Adrenal gland (tissue), 12 donors: ENCODE results near the gene EFNA5. TPM values are rescaled to one million over a fixed set of nuclear protein-coding genes. Genes with fewer than 3 reads are reported as not detected.

Experiments
- DNase-seq, 7 donors: peaks; one replicate each; pipeline ENCODE4 v3.0.0-alpha.2; 2019 to 2020
- H3K27ac ChIP-seq, 5 donors: fragments of 200-600 bp; sonication (generic) in 4 of 5; 1 replicate in 3 of 5; 2 replicates in 2 of 5; pipeline versions ENCODE4 v1.5.1 to v1.8.0; 2016 to 2020; ENCODE audit warnings: mild to moderate bottlenecking in 1 of 5
- H3K27me3 ChIP-seq: fragments of 200-600 bp; 2 replicates; pipeline ENCODE4 v1.8.0; 2021
- H3K36me3 ChIP-seq, 2 donors: fragments of 200-600 bp; replicated peaks in 1 of 2; 1 replicate in 1 of 2; 2 replicates in 1 of 2; pipeline versions ENCODE4 v1.5.1 to v1.8.0; 2018 to 2022
- H3K4me1 ChIP-seq, 2 donors: fragments of 200-600 bp; replicated peaks in 1 of 2; 1 replicate in 1 of 2; 2 replicates in 1 of 2; pipeline versions ENCODE4 v1.5.1 to v1.8.0; 2018 to 2021
- H3K4me3 ChIP-seq, 4 donors: fragments of 200-600 bp; sonication (generic) in 3 of 4; one replicate each; pipeline ENCODE4 v1.5.1; 2016 to 2018
- H3K9me3 ChIP-seq, 3 donors: fragments of 200-600 bp; sonication (generic) in 1 of 3; replicated peaks in 1 of 3; 1 replicate in 2 of 3; 2 replicates in 1 of 3; pipeline versions ENCODE4 v1.5.1 to v1.8.0; 2016 to 2021
- CTCF ChIP-seq, 6 experiments: fragments of 450-650 bp in 4 of 6; fragments of 200-600 bp in 2 of 6; sonication (generic) in 1 of 6; IDR thresholded peaks; 1 replicate in 5 of 6; 2 replicates in 1 of 6; pipeline versions ENCODE4 v1.5.1 to v1.8.0; 2016 to 2021; ENCODE audit warnings: antibody characterized with exemption in 6 of 6, mild to moderate bottlenecking in 2 of 6, moderate library complexity in 1 of 6
- POLR2A ChIP-seq, 2 donors: fragments of 450-650 bp; IDR thresholded peaks; one replicate each; pipeline ENCODE4 v1.6.1; 2017; ENCODE audit warnings: antibody characterized with exemption in 2 of 2, mild to moderate bottlenecking in 2 of 2, moderate library complexity in 1 of 2
- WGBS, 4 donors: extraction: QIAGEN DNeasy Blood & Tissue Kit in 2 of 4; methylation state at CpG; one replicate each; pipeline versions ENCODE4 v1.1.5 to v1.1.7; 2013 to 2017; 5-methylcytosine and 5-hydroxymethylcytosine counted together
- intact Hi-C, 2 donors: fragments of 100-400 bp; cut with DNase I; formaldehyde crosslinking; loops; one replicate each; pipeline versions ENCODE4 v1.14.1 to v1.15.0; 2022 to 2023
- polyA plus RNA-seq, 3 donors: library from polyadenylated mRNA; stranded (reverse); fragments of 200-250 nt in 2 of 3; fragments of 350-450 nt in 1 of 3; fragmentation: Illumina TruSeq in 1 of 3; extraction: RNeasy Lipid Tissue Mini Kit (QIAGEN cat#74804) in 1 of 3; gene quantifications; one replicate each; pipeline ENCODE4 v1.2.3, GENCODE V29; 2013 to 2014
- total RNA-seq, 9 donors: library from RNA; depleted of rRNA in 4 of 9; stranded (reverse); fragments of >200 nt in 4 of 9; fragments of 120-200 nt in 1 of 9; fragmentation: NEBNext Ultra II Directional in 1 of 9; extraction: Animal tissue kit (Norgen Biotek cat#: 25700) in 1 of 9; gene quantifications; one replicate each; pipeline versions ENCODE4 v1.1.0 to v1.2.4, GENCODE V29; 2013 to 2023
- donor health status: healthy with polysubstance abuse.
- donor health status: Bipolar disorder and iron deficiency.
- donor health status: DM: yes; HTN: yes; CAD: no.
- donor health status: DM: no; HTN: no; CAD: no.
- donor health status: DM: no; HTN: no; CAD: no.
- donor health status: DM: yes; HTN: yes; CAD: no.

EFNA5 gene
- total and polyA plus RNA-seq, 12 donors = 0.06 to 11.8 (median 1.6) TPM

DNA sequence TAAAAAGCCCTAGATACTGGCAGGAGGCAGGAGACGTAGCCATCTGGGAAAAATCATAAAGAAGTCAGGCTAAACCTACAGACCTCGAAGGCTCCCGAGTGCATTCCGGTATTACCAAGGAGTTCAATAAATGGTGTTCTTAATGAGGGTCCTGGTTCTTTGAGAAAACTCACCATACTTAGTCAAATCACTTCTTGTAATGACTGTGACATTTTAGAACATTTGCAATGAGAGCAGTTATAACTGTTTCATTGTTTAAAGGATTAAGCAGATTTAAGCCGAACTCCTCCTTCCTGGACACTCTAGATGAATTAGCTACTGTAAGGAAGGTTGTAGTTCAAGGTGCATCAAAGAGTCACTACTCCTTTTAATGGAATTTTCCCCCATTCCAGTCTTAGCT lies 67.8 kb downstream of the EFNA5 start:
- no peak overlapping the region for H3K4me3 ChIP-seq
- no peak for TF ChIP-seq POLR2A (IDR thresholded peaks at IDR 0.05)
- no peaks in the 10 kb centered on the region for H3K9me3 ChIP-seq
- no peaks in the 10 kb centered on the region for H3K4me1 ChIP-seq
- no peaks in the 10 kb centered on the region for H3K27me3 ChIP-seq
- H3K27ac ChIP-seq = no peak overlapping the region
- intact Hi-C loops = no loop called here
- WGBS, 4 donors = 70 to 90% (median 86%) methylated on average over 5 of the region's 5 CpGs
- no peaks in the 10 kb centered on the region for H3K36me3 ChIP-seq
- no peak for DNase-seq

DNA sequence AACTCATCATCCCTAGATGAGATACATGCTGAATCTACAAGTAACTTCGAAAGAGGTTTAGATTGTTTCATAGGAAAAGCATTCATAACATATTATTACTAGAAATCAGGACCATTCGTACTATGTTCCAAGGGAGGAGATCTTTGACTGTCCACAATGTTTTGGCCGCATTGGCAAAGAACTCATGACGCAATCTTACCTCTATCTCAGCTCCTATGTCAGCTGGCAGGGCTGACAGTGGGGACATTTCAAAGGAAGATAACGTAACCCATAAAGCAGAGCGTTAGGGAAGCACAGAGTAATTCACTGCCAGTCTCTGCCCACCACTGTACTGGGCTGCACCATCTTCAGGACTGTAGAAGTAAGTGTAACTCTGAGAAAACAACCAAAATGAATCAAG lies 69.7 kb downstream of the EFNA5 start:
- DNase-seq = no peak
- H3K36me3 ChIP-seq = no peaks in the 10 kb centered on the region
- H3K27me3 ChIP-seq = no peaks in the 10 kb centered on the region
- 70 to 85% (median 81%) methylated on average over 6 of the region's 6 CpGs for WGBS, 4 donors
- no peak overlapping the region for H3K27ac ChIP-seq
- H3K9me3 ChIP-seq = no peaks in the 10 kb centered on the region
- no peak overlapping the region for H3K4me3 ChIP-seq
- TF ChIP-seq CTCF (IDR thresholded peaks at IDR 0.05) (no peak), POLR2A (IDR thresholded peaks at IDR 0.05) (no peak)
- no peaks in the 10 kb centered on the region for H3K4me1 ChIP-seq
- intact Hi-C loops = no loop called here

DNA sequence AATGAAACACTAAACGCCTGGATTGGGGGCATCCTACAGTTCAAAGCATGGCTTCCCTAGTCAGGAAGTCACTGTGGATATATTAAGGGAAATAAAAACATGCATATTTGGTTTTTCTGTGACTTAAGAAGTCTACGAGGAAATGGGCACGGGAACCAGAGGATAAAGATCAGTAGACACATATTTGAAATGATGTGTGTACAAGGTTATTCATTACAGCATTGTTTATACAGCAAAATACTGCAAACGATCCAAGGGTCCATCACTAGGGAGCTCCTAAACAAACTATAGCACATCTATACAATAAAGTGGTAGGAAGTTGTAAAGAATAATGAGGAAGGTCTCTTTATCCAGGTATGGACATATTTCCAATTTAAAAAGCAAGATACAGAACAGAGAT lies 71.8 kb downstream of the EFNA5 start:
- Histone ChIP-seq H3K4me1 (no peaks in the 10 kb centered on the region), H3K36me3 (no peaks in the 10 kb centered on the region), H3K27ac (no peak overlapping the region), H3K27me3 (no peaks in the 10 kb centered on the region), H3K4me3 (no peak overlapping the region), H3K9me3 (no peaks in the 10 kb centered on the region)
- intact Hi-C loops = no loop called here
- WGBS, 4 donors = 56 to 68% (median 64%) methylated on average over 4 of the region's 4 CpGs
- DNase-seq = no peak
- TF ChIP-seq POLR2A (IDR thresholded peaks at IDR 0.05) = no peak
- no peak for TF ChIP-seq CTCF (IDR thresholded peaks at IDR 0.05)

GRCh38 chr5:107597803-107598202 lies 72.9 kb downstream of the EFNA5 start:
- intact Hi-C loops = no loop called here
- Histone ChIP-seq H3K4me3 (no peak overlapping the region), H3K4me1 (no peaks in the 10 kb centered on the region), H3K9me3 (no peaks in the 10 kb centered on the region), H3K36me3 (no peaks in the 10 kb centered on the region), H3K27me3 (no peaks in the 10 kb centered on the region), H3K27ac (no peak overlapping the region)
- no peak for DNase-seq
- WGBS, 4 donors = 83 to 96% (median 88%) methylated on average over 3 of the region's 3 CpGs
- no peak for TF ChIP-seq CTCF (IDR thresholded peaks at IDR 0.05)
- TF ChIP-seq POLR2A (IDR thresholded peaks at IDR 0.05) = no peak

DNA sequence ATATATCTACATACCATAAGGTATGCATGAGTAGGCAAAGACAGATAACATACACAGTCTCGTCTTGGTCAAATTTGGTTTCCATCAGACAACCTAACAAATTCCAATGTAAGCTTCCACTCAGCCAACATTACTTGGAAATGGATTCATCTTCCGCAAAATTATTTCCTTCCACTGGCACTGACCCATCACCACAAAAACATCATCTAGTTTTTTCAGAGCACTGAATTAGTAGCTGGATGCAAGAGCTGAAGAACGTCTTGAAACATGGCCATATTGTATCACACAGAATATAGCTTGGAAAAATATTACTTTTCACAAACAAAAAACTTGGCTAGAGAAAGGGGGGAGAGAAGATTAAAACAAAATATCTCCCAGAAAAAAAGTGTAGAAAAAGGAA lies 73.5 kb downstream of the EFNA5 start:
- no peak overlapping the region for H3K4me3 ChIP-seq
- intact Hi-C loops = no loop called here
- TF ChIP-seq CTCF (IDR thresholded peaks at IDR 0.05) = no peak
- TF ChIP-seq POLR2A (IDR thresholded peaks at IDR 0.05) = no peak
- no peaks in the 10 kb centered on the region for H3K36me3 ChIP-seq
- H3K27ac ChIP-seq = no peak overlapping the region
- 83 to 89% (median 86%) methylated on average over 3 of the region's 3 CpGs for WGBS, 4 donors
- DNase-seq = no peak
- no peaks in the 10 kb centered on the region for H3K27me3 ChIP-seq
- H3K4me1 ChIP-seq = no peaks in the 10 kb centered on the region
- no peaks in the 10 kb centered on the region for H3K9me3 ChIP-seq
